OCI-LY3 (cell line): ENCODE data around the gene HMCN1.

Source experiments
- EZH2phosphoT487 ChIP-seq: fragments of 200-600 bp; shearing (Covaris generic); IDR thresholded peaks from 2 replicates; pipeline ENCODE4 v1.6.1; 2018; ENCODE audit warnings: antibody characterized with exemption, mixed run types, low read depth
- TF ChIP-seq, protein P1 (sequence below): fragments of 200-600, 300-600 bp; sonication (generic); IDR thresholded peaks from 2 replicates; pipeline ENCODE4 v1.5.1; 2014; ENCODE audit warnings: antibody characterized with exemption, low read length, low read depth

DNA sequence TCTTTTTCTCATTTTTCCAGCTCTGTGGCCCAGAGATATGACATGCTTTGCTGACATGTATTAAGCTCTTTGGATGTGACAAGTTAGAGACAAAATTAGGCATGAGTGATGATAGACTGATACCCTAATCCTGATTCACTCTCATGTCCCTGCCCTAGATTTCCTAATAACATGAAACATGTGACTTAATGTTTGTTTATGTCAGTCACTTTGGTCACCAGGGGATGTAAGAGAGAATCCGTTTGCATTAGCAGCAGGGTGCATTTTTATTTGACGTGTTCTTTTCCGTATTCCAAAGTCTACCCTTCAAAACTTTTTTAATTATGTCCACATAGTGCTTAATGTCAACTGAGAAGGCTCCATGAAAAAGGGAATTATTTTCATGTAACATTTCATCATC, 192.4 kb downstream of the HMCN1 start:
- TF ChIP-seq, protein P1, sequence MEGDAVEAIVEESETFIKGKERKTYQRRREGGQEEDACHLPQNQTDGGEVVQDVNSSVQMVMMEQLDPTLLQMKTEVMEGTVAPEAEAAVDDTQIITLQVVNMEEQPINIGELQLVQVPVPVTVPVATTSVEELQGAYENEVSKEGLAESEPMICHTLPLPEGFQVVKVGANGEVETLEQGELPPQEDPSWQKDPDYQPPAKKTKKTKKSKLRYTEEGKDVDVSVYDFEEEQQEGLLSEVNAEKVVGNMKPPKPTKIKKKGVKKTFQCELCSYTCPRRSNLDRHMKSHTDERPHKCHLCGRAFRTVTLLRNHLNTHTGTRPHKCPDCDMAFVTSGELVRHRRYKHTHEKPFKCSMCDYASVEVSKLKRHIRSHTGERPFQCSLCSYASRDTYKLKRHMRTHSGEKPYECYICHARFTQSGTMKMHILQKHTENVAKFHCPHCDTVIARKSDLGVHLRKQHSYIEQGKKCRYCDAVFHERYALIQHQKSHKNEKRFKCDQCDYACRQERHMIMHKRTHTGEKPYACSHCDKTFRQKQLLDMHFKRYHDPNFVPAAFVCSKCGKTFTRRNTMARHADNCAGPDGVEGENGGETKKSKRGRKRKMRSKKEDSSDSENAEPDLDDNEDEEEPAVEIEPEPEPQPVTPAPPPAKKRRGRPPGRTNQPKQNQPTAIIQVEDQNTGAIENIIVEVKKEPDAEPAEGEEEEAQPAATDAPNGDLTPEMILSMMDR = no peak
- no peak for TF ChIP-seq EZH2phosphoT487
